Keratinocyte (primary cell): Measurements from ENCODE around the gene B3GNT8. TPM values are rescaled to one million over a fixed set of nuclear protein-coding genes. Genes with fewer than 3 reads are reported as not detected.

Source experiments
- DNase-seq: peaks from one replicate; pipeline ENCODE4 v3.0.0-alpha.2; 2011; ENCODE audit warnings: low read depth, missing footprints, low spot score
- FAIRE-seq: peaks from 2 replicates; lab custom pipeline; 2011; peaks lifted over from hg19 to GRCh38; lab: Jason Lieb, UNC
- H2AFZ ChIP-seq: 2 replicates; pipeline ENCODE4 v1.6.0; 2012; ENCODE audit warnings: low read length, control low read depth, inconsistent platforms; ENCODE audit not compliant: control insufficient read depth
- H3K27ac ChIP-seq: 2 replicates; pipeline ENCODE4 v1.5.1; 2011; ENCODE audit warnings: low read length; ENCODE audit not compliant: control insufficient read depth, insufficient read depth
- H3K27me3 ChIP-seq: 3 replicates; pipeline ENCODE4 v1.6.0; 2011; ENCODE audit warnings: low read length; ENCODE audit not compliant: control insufficient read depth, insufficient read depth; ENCODE audit errors: extremely low read depth
- H3K36me3 ChIP-seq, 2 experiments: 2 replicates in 1 of 2; 3 replicates in 1 of 2; pipeline ENCODE4 v1.5.1; 2011; ENCODE audit warnings: low read length in 2 of 2, mild to moderate bottlenecking in 1 of 2; ENCODE audit not compliant: control insufficient read depth in 2 of 2, insufficient read depth in 2 of 2; ENCODE audit errors: extremely low read depth in 1 of 2
- H3K4me1 ChIP-seq: 3 replicates; pipeline ENCODE4 v1.5.1; 2011; ENCODE audit warnings: low read length; ENCODE audit not compliant: control insufficient read depth, insufficient read depth; ENCODE audit errors: extremely low read depth
- H3K4me2 ChIP-seq: 3 replicates; pipeline ENCODE4 v1.6.0; 2011; ENCODE audit warnings: low read depth, low read length; ENCODE audit not compliant: control insufficient read depth, insufficient read depth; ENCODE audit errors: extremely low read depth
- H3K4me3 ChIP-seq, 3 experiments: fragments of 200-600 bp in 1 of 3; sonication (generic) in 1 of 3; 2 replicates in 2 of 3; 3 replicates in 1 of 3; pipeline ENCODE4 v1.5.1; 2011 to 2016; ENCODE audit warnings: low read length in 3 of 3, mild to moderate bottlenecking in 3 of 3, control low read depth in 2 of 3, inconsistent platforms in 1 of 3, low read depth in 1 of 3, mixed read lengths in 1 of 3, mixed run types in 1 of 3, moderate library complexity in 1 of 3; ENCODE audit not compliant: control insufficient read depth in 2 of 3, insufficient read depth in 2 of 3; ENCODE audit errors: extremely low read depth in 1 of 3
- H3K79me2 ChIP-seq: 2 replicates; pipeline ENCODE4 v1.6.0; 2012; ENCODE audit warnings: low read length; ENCODE audit not compliant: control insufficient read depth, insufficient read depth
- H3K9ac ChIP-seq: 3 replicates; pipeline ENCODE4 v1.6.0; 2011; ENCODE audit warnings: low read length; ENCODE audit not compliant: control insufficient read depth, insufficient read depth; ENCODE audit errors: extremely low read depth
- H3K9me1 ChIP-seq: 3 replicates; pipeline ENCODE4 v1.6.0; 2011; ENCODE audit warnings: low read length; ENCODE audit not compliant: control insufficient read depth, insufficient read depth; ENCODE audit errors: extremely low read depth
- H3K9me3 ChIP-seq: 2 replicates; pipeline ENCODE4 v1.5.1; 2012; ENCODE audit warnings: low read depth, low read length; ENCODE audit not compliant: control insufficient read depth
- H4K20me1 ChIP-seq: 3 replicates; pipeline ENCODE4 v1.6.0; 2011; ENCODE audit warnings: low read length; ENCODE audit not compliant: control insufficient read depth, insufficient read depth; ENCODE audit errors: extremely low read depth
- EZH2 ChIP-seq: IDR thresholded peaks from one replicate; pipeline ENCODE4 v1.6.1; 2012; ENCODE audit warnings: inconsistent platforms, mild to moderate bottlenecking, low read length, moderate library complexity
- dilution Hi-C: fragments of 300-500 bp; cut with MboI; formaldehyde crosslinking; loops from one replicate; pipeline ENCODE4 v1.7.0; 2020; ENCODE audit warnings: low sequenced_read_pairs; ENCODE audit not compliant: extremely low pct_ligation_motif_present
- polyA plus RNA-seq, 5 experiments: library from polyadenylated mRNA; depleted of rRNA in 3 of 5; stranded (reverse) in 3 of 5; stranded (forward) in 1 of 5; unstranded in 1 of 5; fragments of >200 nt; gene quantifications; 1 replicate in 1 of 5; 2 replicates in 3 of 5; 3 replicates in 1 of 5; pipeline versions ENCODE4 v1.2.1 to v1.2.3, GENCODE V29; 2011 to 2012; ENCODE audit warnings: missing spikeins in 2 of 5, low read depth in 1 of 5, low replicate concordance in 1 of 5
- TF ChIP-seq, protein P1 (sequence below), 3 experiments: IDR thresholded peaks in 1 of 3; conservative IDR thresholded peaks in 1 of 3; optimal IDR thresholded peaks in 1 of 3; 2 replicates in 2 of 3; 3 replicates in 1 of 3; pipeline versions ENCODE3 to v1.5.1; 2011; ENCODE audit warnings: low read length in 3 of 3, mild to moderate bottlenecking in 3 of 3, moderate library complexity in 2 of 3, control low read depth in 1 of 3, inconsistent platforms in 1 of 3; ENCODE audit not compliant: insufficient read depth in 2 of 3; ENCODE audit errors: extremely low read depth in 1 of 3

B3GNT8 gene
- polyA plus RNA-seq, 1 donor (not counting 4 experiments of a cell fraction or from before 2014, with no cell fraction given), result 0.97 TPM

DNA sequence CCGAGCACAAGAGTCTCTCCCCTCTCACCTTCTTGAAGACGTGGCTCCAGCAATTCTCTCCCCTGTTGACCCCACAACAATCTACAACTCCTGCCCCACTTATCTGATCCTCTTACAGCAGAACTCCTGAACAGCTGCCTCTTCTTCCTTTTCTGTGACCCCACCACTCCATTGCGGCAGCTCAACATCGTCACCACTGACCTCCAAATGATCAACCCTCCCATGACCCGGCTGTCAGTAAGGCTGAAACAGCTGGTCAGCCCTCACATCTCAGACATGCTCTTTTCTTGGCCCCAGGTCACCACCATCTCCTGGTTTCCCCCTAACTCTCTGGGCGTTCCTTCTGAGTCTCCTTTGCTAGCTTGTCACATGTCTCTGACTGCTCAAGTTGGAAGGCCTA lies 31.8 kb downstream of the B3GNT8 start:
- H3K4me1 ChIP-seq, result peaks cover 13% of the 10 kb centered on the region
- dilution Hi-C loops, result no loop called here
- peaks cover 27% of the 10 kb centered on the region for H3K79me2 ChIP-seq
- H3K9ac ChIP-seq, result no peak overlapping the region
- H3K9me3 ChIP-seq, result no peaks in the 10 kb centered on the region
- no peaks in the 10 kb centered on the region for H3K27me3 ChIP-seq
- no peaks in the 10 kb centered on the region for H3K9me1 ChIP-seq
- no peak for FAIRE-seq
- peaks cover 7 to 10% of the 10 kb centered on the region in 2 experiments for H3K36me3 ChIP-seq
- no peak overlapping the region for H2AFZ ChIP-seq
- no peak overlapping the region for H3K4me2 ChIP-seq
- no peaks in the 10 kb centered on the region for H4K20me1 ChIP-seq
- H3K4me3 ChIP-seq, result no peak overlapping the region
- H3K27ac ChIP-seq, result no peak overlapping the region
- TF ChIP-seq, protein P1, sequence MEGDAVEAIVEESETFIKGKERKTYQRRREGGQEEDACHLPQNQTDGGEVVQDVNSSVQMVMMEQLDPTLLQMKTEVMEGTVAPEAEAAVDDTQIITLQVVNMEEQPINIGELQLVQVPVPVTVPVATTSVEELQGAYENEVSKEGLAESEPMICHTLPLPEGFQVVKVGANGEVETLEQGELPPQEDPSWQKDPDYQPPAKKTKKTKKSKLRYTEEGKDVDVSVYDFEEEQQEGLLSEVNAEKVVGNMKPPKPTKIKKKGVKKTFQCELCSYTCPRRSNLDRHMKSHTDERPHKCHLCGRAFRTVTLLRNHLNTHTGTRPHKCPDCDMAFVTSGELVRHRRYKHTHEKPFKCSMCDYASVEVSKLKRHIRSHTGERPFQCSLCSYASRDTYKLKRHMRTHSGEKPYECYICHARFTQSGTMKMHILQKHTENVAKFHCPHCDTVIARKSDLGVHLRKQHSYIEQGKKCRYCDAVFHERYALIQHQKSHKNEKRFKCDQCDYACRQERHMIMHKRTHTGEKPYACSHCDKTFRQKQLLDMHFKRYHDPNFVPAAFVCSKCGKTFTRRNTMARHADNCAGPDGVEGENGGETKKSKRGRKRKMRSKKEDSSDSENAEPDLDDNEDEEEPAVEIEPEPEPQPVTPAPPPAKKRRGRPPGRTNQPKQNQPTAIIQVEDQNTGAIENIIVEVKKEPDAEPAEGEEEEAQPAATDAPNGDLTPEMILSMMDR (optimal IDR thresholded peaks at IDR 0.05 in 1 of 3, IDR thresholded peaks at IDR 0.05 in 1 of 3, conservative IDR thresholded peaks at IDR 0.05 in 1 of 3; ENCODE audit: extremely low read depth in 1 of 3, insufficient read depth in 2 of 3, low read length in 3 of 3), result no peak
- TF ChIP-seq EZH2, result no peak
- DNase-seq, result no peak

DNA sequence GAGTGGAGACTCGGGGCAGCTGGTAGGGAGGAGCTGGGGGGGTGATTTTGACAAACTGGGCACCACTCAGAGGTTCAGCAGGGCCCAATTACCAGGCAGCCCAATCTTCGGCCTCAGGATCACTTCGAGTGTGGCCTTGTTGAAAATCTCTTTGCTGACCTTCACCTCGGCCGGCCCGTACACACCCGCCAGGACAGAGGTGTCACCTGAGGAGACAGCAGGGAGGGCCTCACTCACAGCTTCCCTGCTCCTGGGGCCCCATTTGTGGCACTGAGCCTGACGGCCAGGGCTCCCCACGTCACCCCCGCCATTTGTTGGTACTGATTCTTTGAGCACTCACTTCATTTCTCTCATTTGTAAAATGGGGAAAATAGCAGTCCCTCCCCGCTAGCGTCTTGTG lies 34.4 kb downstream of the B3GNT8 start:
- no peak overlapping the region for H3K4me2 ChIP-seq
- no peaks in the 10 kb centered on the region for H3K9me1 ChIP-seq
- H3K79me2 ChIP-seq, result peaks cover 14% of the 10 kb centered on the region
- no peaks in the 10 kb centered on the region for H3K27me3 ChIP-seq
- H3K4me3 ChIP-seq, result no peak overlapping the region
- DNase-seq, result no peak
- H3K4me1 ChIP-seq, result peaks cover 2% of the 10 kb centered on the region
- no peak for TF ChIP-seq EZH2
- TF ChIP-seq, protein P1 (optimal IDR thresholded peaks at IDR 0.05 in 1 of 3, IDR thresholded peaks at IDR 0.05 in 1 of 3, conservative IDR thresholded peaks at IDR 0.05 in 1 of 3; ENCODE audit: extremely low read depth in 1 of 3, insufficient read depth in 2 of 3, low read length in 3 of 3), result no peak
- no peaks in the 10 kb centered on the region for H4K20me1 ChIP-seq
- H3K9me3 ChIP-seq, result no peaks in the 10 kb centered on the region
- FAIRE-seq, result no peak
- no peak overlapping the region for H2AFZ ChIP-seq
- peaks cover 9 to 17% of the 10 kb centered on the region in 2 experiments for H3K36me3 ChIP-seq
- dilution Hi-C loops, result no loop called here
- H3K9ac ChIP-seq, result no peak overlapping the region
- no peak overlapping the region for H3K27ac ChIP-seq
